ENCODE results near the gene ELFN2.

- TF ChIP-seq CTCF (IDR thresholded peaks at IDR 0.05) (no peak), POLR2A (IDR thresholded peaks at IDR 0.05) (no peak)
These were observed 7.2 kb downstream of the ELFN2 start for GRCh38 chr22:37419969-37420685.

All from tibial nerve (tissue), 3 donors.